K562 (cell line): ENCODE data around the gene SENP1. TPM values are rescaled to one million over a fixed set of nuclear protein-coding genes. Genes with fewer than 3 reads are reported as not detected.

ENCODE experiments used
- ADNP ChIP-seq: fragments of 200-800 bp; sonication (Bioruptor generic); IDR thresholded peaks from 2 replicates; pipeline ENCODE4 v1.6.1; 2016; ENCODE audit warnings: missing genetic modification characterization, missing compliant biosample characterization
- ELF1 ChIP-seq: fragments of 200-800 bp; sonication (Bioruptor generic); IDR thresholded peaks from 2 replicates; pipeline ENCODE4 v1.6.1; 2016; ENCODE audit warnings: missing genetic modification characterization, missing compliant biosample characterization
- ELF4 ChIP-seq: fragments of 450-650 bp; formaldehyde crosslinking; IDR thresholded peaks from 2 replicates; pipeline ENCODE4 v1.4.0; 2022; ENCODE audit warnings: missing genetic modification characterization
- FIP1L1 ChIP-seq: fragments of 200-400 bp; formaldehyde crosslinking; IDR thresholded peaks from 2 replicates; pipeline ENCODE4 v1.6.1; 2018; ENCODE audit warnings: mild to moderate bottlenecking, low read depth, low read length; ENCODE audit not compliant: poor library complexity, severe bottlenecking
- FOS ChIP-seq: IDR thresholded peaks from 3 replicates; pipeline ENCODE4 v1.6.1; 2011; ENCODE audit not compliant: insufficient read length; ENCODE audit errors: extremely low read depth
- PRDM10 ChIP-seq: fragments of 450-650 bp; IDR thresholded peaks from 2 replicates; pipeline ENCODE4 v1.6.1; 2018; ENCODE audit not compliant: partially characterized antibody
- SMAD3 ChIP-seq: fragments of 450-650 bp; formaldehyde crosslinking; conservative IDR thresholded peaks from 2 replicates; pipeline ENCODE4 v1.4.0; 2020; ENCODE audit warnings: mild to moderate bottlenecking
- SPI1 ChIP-seq: IDR thresholded peaks from 2 replicates; pipeline ENCODE4 v1.6.1; 2011; ENCODE audit warnings: low read depth, low read length, control low read depth, borderline replicate concordance
- WHSC1 ChIP-seq: IDR thresholded peaks from one replicate; pipeline ENCODE4 v1.6.1; 2012; ENCODE audit warnings: low read length, control low read depth, inconsistent platforms
- YBX1 ChIP-seq: fragments of 450-650 bp; IDR thresholded peaks from 2 replicates; pipeline ENCODE4 v1.7.1; 2016; ENCODE audit warnings: mild to moderate bottlenecking
- ZFP1 ChIP-seq: fragments of 450-650 bp; formaldehyde crosslinking; IDR thresholded peaks from 2 replicates; pipeline ENCODE4 v1.4.0; 2020; ENCODE audit warnings: mild to moderate bottlenecking, mixed read lengths
- ZNF436 ChIP-seq: fragments of 250-450, 450-650 bp; sonication (Bioruptor Pico); formaldehyde crosslinking; IDR thresholded peaks from 2 replicates; pipeline ENCODE4 v1.7.0; 2020; ENCODE audit warnings: mild to moderate bottlenecking
- polyA plus RNA-seq, 8 experiments: library from polyadenylated mRNA; depleted of rRNA in 4 of 8; stranded (reverse) in 5 of 8; unstranded in 3 of 8; fragments of >200 nt; fragmentation: Nextera tagmentation in 2 of 8; fragmentation: Illumina TruSeq in 1 of 8; extraction: Ambion mirVana in 2 of 8; extraction: Trizol in 1 of 8; gene quantifications; 2 replicates each; pipeline versions ENCODE4 v1.2.1 to v1.2.3, GENCODE V29; 2011 to 2014; ENCODE audit warnings: inconsistent platforms in 1 of 8, missing spikeins in 1 of 8
- total RNA-seq, 7 experiments: library from RNA; depleted of rRNA in 6 of 7; stranded (reverse); fragments of >200 nt in 6 of 7; fragmentation: Illumina TruSeq in 2 of 7; extraction: Trizol in 2 of 7; gene quantifications; 2 replicates each; pipeline versions ENCODE4 v1.2.1 to v1.2.3, GENCODE V29; 2011 to 2021; ENCODE audit warnings: low replicate concordance in 1 of 7
- TF ChIP-seq, protein P1 (sequence below), 2 experiments: fragments of 450-650 bp; IDR thresholded peaks; 2 replicates each; pipeline ENCODE4 v1.6.1; 2016; ENCODE audit warnings: mild to moderate bottlenecking in 2 of 2, borderline replicate concordance in 1 of 2, low read depth in 1 of 2, moderate library complexity in 1 of 2
- TF ChIP-seq, protein P2 (sequence below): fragments of 250-450 bp; sonication (Bioruptor Pico); IDR thresholded peaks from 2 replicates; pipeline ENCODE4 v1.5.0; 2021

SENP1 gene
- total and polyA plus RNA-seq, 9 of the 15 experiments (the other 6 are each of a cell fraction or from before 2014, with no cell fraction given) = 15.5 to 59.0 (median 36.3) TPM

- TF ChIP-seq ELF1 (tag) (peak; percentile 90), WHSC1 (no peak), ADNP (no peak), ZFP1 (CRISPR knock-in tag) (no peak), SMAD3 (no peak), ZNF436 (CRISPR knock-in tag) (no peak), SPI1 (no peak), FIP1L1 (peak; percentile 73), PRDM10 (no peak), ELF4 (CRISPR knock-in tag) (no peak), FOS (no peak), YBX1 (no peak)
- TF ChIP-seq, protein P1, sequence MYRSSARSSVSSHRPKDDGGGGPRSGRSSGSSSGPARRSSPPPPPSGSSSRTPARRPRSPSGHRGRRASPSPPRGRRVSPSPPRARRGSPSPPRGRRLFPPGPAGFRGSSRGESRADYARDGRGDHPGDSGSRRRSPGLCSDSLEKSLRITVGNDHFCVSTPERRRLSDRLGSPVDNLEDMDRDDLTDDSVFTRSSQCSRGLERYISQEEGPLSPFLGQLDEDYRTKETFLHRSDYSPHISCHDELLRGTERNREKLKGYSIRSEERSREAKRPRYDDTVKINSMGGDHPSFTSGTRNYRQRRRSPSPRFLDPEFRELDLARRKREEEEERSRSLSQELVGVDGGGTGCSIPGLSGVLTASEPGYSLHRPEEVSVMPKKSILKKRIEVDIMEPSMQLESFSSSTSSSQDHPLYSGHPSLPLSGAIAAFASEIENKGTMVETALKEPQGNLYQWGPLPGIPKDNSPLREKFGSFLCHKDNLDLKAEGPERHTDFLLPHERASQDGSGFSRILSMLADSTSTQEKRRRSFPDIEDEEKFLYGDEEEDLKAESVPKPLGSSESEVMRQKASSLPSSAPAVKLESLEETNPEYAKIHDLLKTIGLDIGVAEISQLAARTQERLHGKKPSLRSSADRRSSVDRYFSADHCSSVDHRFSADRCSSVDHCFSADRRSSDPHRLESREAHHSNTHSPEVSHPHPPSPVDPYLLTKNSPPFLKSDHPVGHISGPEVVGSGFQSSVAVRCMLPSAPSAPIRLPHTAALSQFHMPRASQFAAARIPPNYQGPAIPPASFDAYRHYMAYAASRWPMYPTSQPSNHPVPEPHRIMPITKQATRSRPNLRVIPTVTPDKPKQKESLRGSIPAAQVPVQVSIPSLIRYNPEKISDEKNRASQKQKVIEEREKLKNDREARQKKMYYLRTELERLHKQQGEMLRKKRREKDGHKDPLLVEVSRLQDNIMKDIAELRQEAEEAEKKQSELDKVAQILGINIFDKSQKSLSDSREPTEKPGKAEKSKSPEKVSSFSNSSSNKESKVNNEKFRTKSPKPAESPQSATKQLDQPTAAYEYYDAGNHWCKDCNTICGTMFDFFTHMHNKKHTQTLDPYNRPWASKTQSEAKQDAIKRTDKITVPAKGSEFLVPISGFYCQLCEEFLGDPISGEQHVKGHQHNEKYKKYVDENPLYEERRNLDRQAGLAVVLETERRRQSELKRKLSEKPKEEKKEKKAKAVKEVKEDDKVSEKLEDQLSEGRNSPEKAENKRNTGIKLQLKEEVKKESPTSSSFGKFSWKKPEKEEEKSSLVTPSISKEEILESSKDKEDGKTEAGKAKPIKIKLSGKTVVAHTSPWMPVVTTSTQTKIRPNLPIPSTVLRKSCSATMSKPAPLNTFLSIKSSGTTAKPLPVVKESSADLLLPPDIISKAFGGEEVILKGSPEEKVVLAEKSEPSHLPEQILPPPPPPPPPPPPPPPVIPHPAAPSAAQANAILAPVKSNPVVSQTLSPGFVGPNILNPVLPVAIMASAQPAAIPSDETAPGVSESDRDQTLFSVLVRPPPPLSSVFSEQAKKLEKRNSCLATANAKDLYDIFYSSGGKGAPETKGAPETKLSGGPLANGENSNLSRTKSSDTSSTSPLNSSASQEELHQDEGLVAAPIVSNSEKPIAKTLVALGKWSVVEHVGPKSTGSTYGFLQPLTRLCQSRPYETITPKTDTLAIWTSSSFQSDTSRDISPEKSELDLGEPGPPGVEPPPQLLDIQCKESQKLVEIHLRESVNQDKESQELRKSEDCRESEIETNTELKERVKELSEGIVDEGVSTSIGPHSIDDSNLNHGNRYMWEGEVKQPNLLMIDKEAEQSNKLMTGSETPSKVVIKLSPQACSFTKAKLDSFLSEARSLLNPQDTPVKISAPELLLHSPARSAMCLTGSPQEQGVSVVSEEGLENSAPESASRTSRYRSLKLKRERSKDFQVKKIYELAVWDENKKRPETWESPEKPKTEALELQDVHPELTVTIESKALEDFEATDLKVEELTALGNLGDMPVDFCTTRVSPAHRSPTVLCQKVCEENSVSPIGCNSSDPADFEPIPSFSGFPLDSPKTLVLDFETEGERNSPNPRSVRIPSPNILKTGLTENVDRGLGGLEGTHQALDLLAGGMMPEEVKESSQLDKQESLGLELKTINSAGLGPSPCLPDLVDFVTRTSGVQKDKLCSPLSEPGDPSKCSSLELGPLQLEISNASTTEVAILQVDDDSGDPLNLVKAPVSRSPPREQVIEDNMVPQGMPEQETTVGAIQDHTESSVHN (IDR thresholded peaks at IDR 0.05; ENCODE audit: borderline replicate concordance in 1 of 2, low read depth in 1 of 2) = no peak
- TF ChIP-seq, protein P2, sequence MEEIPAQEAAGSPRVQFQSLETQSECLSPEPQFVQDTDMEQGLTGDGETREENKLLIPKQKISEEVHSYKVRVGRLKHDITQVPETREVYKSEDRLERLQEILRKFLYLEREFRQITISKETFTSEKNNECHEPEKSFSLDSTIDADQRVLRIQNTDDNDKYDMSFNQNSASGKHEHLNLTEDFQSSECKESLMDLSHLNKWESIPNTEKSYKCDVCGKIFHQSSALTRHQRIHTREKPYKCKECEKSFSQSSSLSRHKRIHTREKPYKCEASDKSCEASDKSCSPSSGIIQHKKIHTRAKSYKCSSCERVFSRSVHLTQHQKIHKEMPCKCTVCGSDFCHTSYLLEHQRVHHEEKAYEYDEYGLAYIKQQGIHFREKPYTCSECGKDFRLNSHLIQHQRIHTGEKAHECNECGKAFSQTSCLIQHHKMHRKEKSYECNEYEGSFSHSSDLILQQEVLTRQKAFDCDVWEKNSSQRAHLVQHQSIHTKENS (CRISPR knock-in tag) = no peak
Observed at GRCh38 chr12:48105867-48106680, at the start of gene SENP1 (continued).
